Testis (tissue), 2 donors: ENCODE results near the gene LRRTM1.

ENCODE experiments used
- POLR2A ChIP-seq: fragments of 450-650 bp; IDR thresholded peaks from one replicate; pipeline ENCODE4 v1.6.1; 2017; ENCODE audit warnings: antibody characterized with exemption, mild to moderate bottlenecking, moderate library complexity
- TF ChIP-seq, protein P1 (sequence below), 3 experiments: fragments of 450-650 bp in 2 of 3; fragments of 200-600 bp in 1 of 3; sonication (generic) in 1 of 3; IDR thresholded peaks; one replicate each; pipeline ENCODE4 v1.5.1; 2016 to 2019; ENCODE audit warnings: antibody characterized with exemption in 3 of 3, mild to moderate bottlenecking in 2 of 3, moderate library complexity in 1 of 3

DNA sequence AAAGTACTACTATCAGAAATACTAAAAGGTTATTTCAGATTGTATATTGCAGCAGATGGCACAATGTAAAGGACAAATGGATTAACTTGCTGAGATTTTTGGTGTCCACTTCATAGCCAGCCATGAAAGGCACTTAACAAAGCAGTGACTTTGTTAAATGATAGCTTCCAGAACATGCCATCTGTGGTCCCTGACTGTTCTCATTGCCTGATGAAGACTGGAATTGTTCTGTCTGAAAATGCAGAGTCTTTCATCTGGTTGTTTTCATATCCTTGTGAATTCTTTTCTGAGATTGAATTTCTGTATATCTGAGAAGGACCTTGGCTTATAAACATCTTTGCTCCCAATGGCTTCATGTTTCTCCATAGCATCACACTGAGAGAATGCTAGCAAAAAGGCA lies 44.4 kb upstream of the LRRTM1 start:
- TF ChIP-seq, protein P1, sequence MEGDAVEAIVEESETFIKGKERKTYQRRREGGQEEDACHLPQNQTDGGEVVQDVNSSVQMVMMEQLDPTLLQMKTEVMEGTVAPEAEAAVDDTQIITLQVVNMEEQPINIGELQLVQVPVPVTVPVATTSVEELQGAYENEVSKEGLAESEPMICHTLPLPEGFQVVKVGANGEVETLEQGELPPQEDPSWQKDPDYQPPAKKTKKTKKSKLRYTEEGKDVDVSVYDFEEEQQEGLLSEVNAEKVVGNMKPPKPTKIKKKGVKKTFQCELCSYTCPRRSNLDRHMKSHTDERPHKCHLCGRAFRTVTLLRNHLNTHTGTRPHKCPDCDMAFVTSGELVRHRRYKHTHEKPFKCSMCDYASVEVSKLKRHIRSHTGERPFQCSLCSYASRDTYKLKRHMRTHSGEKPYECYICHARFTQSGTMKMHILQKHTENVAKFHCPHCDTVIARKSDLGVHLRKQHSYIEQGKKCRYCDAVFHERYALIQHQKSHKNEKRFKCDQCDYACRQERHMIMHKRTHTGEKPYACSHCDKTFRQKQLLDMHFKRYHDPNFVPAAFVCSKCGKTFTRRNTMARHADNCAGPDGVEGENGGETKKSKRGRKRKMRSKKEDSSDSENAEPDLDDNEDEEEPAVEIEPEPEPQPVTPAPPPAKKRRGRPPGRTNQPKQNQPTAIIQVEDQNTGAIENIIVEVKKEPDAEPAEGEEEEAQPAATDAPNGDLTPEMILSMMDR (IDR thresholded peaks at IDR 0.05) = no peak
- no peak for TF ChIP-seq POLR2A
